HCT116 (cell line): Measurements from ENCODE around the gene COQ6.

Source experiments
- TCF7L2 ChIP-seq: IDR thresholded peaks from 2 replicates; pipeline ENCODE4 v1.7.0; 2011; ENCODE audit warnings: borderline replicate concordance, inconsistent platforms; ENCODE audit not compliant: insufficient read depth, insufficient read length; ENCODE audit errors: extremely low read depth
- ZFX ChIP-seq: fragments of 450-650 bp; IDR thresholded peaks from 2 replicates; pipeline ENCODE4 v1.6.1; 2017
- TF ChIP-seq, protein P1 (sequence below), 3 experiments: fragments of 200-600 bp in 1 of 3; sonication (generic) in 1 of 3; IDR thresholded peaks in 2 of 3; conservative IDR thresholded peaks in 1 of 3; 2 replicates each; pipeline ENCODE4 v1.5.1; 2012 to 2017; ENCODE audit warnings: low read depth in 2 of 3, low read length in 2 of 3, antibody characterized with exemption in 1 of 3, borderline replicate concordance in 1 of 3, control low read depth in 1 of 3, mild to moderate bottlenecking in 1 of 3, mixed read lengths in 1 of 3, mixed run types in 1 of 3, moderate library complexity in 1 of 3; ENCODE audit not compliant: insufficient read depth in 1 of 3

DNA sequence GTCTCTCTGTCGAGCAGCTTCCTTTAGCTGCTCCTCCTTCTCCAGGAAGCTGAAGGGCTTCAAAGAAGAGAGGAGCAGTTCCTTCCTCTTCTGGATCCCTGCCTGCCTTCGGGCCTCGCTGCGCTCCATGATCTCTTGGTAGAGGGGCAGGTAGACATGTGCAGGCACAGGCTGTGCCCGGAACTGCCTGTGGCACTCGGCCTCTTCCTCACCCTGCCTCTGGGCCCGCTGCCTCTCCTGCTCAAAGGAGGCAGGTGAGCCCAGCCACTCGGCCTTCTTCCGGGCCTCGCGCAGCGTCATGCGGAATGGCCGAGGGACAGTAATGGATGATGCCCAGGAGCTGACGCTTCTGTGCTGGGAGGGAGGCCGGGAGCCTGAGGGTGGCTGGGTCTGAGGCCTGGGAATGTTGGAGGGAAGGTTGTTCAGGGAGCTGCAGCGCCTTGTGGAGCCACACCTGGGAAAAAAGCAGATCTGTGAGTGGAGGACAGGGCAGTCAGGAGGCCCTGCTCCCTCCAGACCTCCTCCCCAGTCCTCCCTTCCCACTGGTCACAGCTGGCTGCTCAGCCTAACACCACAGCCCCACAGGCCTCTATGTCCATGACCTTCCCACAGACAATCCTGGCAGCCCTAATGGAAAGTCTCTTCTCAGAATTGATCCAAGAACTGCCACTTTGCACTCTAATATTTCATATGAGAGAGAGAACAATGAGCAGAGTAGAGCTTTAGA lies 5.5 kb upstream of the COQ6 start:
- no peak for TF ChIP-seq TCF7L2
- TF ChIP-seq, protein P1, sequence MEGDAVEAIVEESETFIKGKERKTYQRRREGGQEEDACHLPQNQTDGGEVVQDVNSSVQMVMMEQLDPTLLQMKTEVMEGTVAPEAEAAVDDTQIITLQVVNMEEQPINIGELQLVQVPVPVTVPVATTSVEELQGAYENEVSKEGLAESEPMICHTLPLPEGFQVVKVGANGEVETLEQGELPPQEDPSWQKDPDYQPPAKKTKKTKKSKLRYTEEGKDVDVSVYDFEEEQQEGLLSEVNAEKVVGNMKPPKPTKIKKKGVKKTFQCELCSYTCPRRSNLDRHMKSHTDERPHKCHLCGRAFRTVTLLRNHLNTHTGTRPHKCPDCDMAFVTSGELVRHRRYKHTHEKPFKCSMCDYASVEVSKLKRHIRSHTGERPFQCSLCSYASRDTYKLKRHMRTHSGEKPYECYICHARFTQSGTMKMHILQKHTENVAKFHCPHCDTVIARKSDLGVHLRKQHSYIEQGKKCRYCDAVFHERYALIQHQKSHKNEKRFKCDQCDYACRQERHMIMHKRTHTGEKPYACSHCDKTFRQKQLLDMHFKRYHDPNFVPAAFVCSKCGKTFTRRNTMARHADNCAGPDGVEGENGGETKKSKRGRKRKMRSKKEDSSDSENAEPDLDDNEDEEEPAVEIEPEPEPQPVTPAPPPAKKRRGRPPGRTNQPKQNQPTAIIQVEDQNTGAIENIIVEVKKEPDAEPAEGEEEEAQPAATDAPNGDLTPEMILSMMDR (IDR thresholded peaks at IDR 0.05 in 2 of 3, conservative IDR thresholded peaks at IDR 0.05 in 1 of 3; ENCODE audit: borderline replicate concordance in 1 of 3, insufficient read depth in 1 of 3, low read depth in 2 of 3, low read length in 2 of 3) = no peak
- TF ChIP-seq ZFX = no peak
